ENCODE measurements around the gene SH3PXD2A.

SH3PXD2A gene

DNA sequence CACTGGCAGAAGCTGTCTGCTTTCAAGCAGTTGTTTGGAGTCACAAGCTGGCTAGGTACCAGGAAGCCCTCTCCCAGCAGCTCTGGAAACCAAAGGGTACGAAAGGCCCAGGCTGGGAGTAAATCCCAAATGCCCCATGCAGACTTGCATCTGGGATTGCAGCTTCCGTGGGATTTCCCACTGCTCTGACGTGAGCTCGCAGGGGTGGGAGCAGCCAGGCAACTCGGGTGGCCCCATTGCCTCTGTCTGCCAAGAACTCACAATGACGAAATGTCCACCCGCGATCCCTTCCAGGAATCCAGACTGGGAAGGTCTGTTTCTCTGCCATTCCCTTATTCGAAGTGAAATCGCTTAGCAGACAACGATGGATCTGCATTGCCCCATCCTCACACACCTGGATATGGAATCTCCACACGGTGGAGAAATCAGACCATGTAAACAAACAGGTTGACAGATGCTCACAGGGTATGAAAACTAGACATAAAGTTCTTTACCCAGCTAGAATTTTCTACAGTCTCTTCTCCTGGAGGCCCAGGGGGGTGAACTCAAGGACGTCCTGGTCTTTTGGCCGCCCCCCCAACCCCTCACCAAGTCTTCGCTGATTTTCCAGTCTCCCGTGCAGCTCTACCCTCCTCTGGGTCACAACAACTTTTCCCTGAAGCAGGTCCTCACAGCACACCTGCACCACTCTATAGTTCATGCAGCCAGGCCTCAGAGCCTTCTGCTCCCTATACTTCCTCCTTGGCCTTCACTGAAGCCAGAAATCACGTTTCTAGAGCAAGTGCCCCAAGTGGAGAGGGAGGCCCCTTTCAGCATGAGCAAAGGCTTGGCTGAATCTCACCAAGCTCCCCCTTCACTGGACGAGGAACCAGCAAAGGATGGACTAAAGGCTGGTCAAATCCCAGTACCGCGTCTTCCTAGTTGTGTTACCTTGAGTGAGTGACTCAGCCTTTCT is 20.0 kb downstream of the SH3PXD2A start:
- DNase-seq (ENCODE audit: low read depth in 2 of 3, low spot score in 1 of 3), result no peak

DNA sequence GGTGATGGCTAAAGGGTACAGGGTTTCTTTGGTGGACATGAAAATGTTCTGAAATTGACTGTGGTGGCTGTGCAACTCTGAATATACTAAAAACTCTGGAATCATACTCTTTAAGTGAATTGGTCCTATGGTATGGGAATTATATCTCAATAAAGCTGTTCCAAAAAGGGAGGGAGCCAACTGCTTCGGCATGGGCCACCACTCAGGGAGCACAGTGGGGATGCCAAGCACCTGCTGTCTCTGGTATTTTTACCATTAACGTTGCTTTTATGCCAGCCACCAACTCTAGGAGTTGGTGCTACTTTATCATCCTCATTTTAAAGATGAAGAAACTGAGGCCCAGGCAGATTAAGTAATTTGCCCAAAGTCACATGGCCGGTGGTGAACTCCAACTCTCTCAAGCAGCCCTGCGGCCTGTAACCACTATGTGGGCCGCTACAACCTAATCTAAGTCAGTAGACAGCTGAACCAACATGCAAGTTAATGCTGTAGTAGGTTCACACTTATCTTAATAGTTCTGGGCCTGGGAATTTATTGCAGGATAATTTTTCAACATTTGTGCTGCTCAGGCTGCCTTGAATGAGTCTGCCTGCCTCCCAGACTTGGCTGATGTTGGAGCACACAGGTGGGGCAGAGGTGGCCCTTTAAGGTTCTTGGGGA is 20.8 kb downstream of the SH3PXD2A start:
- no peak for DNase-seq (ENCODE audit: low read depth in 2 of 3, low spot score in 1 of 3)

DNA sequence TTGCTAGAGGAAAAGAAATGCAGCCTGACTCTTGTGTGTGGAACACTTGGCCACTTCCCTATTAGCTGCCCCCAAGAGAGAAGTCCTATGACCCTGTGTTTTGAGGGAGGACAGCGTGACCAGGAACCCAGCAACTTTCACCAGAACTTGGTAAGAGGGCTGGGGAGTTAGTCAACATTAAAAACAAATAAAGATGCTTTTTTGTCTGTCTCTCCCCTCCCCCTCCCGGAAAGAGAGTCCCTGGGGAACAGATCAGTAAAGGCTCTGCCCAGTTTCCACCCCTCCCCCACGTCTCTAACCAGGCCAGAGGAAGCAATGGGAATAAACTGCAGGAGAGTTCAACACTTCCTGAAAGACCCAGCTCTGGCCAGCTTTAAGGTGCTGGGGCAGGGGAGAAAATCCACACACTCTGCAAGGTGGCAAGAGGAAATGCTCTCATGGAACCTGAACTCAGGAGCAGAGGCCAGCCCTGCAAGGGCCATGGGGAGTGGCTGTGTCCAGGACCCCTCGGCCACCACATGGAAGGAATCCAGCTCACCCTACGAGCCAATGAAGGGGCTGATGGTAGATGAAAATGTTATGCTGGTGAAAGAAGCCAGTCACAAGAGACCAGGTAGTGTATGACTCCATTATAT is 21.5 kb downstream of the SH3PXD2A start:
- no peak for DNase-seq (ENCODE audit: low read depth in 2 of 3, low spot score in 1 of 3)

DNA sequence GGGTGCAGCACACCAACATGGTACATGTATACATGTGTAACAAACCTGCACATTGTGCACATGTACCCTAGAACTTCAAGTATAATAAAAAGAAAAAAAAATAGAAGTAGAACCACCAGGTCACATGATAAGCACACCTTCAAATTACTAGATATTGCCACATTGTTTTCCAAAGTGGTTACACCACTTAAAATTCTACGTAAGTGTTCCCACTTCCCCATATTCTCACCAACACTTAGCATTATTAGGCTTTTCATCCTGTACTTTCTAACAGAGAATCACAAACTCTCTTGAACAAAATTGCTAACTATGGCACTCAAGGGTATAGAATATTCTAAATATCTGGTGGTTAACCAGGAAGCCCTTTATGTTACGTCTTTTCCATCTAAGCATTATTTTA is 22.6 kb downstream of the SH3PXD2A start:
- no peak for DNase-seq (ENCODE audit: low read depth in 2 of 3, low spot score in 1 of 3)

GRCh38 chr10:103829838-103830465 is 25.4 kb downstream of the SH3PXD2A start:
- no peak for DNase-seq (ENCODE audit: low read depth in 2 of 3, low spot score in 1 of 3)

DNA sequence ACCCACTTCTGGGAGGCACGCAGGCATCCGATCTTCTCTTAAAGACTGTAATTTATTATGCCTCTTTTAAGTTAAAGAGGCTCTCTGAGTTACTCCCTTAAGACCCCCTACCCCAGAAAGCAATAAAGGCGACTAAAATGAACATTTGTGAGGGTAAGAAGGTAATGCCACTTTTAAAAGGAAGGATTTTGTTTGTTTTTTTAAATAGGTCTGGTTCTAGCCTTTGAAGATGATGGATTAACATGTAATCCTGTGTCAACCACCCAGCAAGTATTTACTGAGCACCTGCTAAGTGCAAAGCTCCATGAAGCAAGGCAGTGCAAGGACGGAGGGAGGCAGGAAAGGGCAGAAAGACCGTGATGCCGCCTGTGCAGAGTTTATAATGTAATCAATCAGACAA is 26.1 kb downstream of the SH3PXD2A start:
- no peak for DNase-seq (ENCODE audit: low read depth in 2 of 3, low spot score in 1 of 3)

DNA sequence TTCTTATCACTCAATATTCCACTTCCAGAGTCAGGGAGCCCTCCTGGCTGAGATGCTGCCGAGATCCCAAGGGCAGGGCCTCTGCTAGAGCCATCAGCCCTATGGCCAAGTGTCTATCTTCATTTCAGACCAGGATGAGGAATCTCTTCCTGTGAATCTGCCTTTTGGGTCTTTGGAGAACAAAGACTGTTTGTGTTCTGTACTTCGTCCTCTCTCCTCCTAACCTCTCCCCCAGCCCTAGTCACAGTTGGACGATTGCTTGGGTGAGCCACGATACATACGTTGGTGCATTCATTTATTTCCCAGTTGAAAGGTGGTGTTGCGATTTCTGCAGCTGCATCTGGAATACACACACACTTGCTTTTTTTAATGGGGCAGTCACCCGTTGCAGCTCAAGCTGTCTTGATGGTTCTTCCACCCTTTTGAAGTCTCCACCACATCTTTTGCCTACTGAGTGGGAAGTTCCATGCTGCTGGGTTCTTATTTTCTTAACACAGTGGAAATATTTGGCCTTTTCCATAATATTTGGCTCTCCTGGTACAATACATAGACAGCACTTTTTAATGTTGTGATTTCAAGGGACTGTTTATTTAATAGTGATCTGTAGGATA is 26.7 kb downstream of the SH3PXD2A start:
- DNase-seq (ENCODE audit: low read depth in 2 of 3, low spot score in 1 of 3), result no peak

GRCh38 chr10:103828107-103828506 is 27.3 kb downstream of the SH3PXD2A start:
- no peak for DNase-seq (ENCODE audit: low read depth in 2 of 3, low spot score in 1 of 3)

- DNase-seq (ENCODE audit: low read depth in 2 of 3, low spot score in 1 of 3), result no peak
These were observed 28.5 kb downstream of the SH3PXD2A start for GRCh38 chr10:103826885-103827284.

DNA sequence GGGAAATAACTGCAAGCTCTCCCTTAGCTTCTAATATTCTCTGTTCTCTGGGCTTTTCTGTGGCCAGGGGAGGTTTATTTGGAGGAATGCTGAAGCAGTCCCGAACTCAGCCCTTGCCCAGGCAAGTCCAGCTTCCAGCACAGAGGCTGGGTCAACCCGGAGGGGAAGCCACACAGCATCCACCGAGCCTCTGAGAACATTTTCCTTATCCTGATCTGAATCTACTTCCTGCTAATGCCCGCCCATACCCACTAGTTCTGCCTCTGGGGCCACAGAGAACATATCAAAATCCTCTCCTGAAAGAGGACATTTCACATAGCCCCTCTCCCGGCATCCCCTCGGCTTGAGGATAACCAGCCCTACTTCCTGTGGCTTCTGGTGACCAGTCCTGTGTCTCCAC is 31.1 kb downstream of the SH3PXD2A start:
- DNase-seq (ENCODE audit: low read depth in 2 of 3, low spot score in 1 of 3), result no peak

DNA sequence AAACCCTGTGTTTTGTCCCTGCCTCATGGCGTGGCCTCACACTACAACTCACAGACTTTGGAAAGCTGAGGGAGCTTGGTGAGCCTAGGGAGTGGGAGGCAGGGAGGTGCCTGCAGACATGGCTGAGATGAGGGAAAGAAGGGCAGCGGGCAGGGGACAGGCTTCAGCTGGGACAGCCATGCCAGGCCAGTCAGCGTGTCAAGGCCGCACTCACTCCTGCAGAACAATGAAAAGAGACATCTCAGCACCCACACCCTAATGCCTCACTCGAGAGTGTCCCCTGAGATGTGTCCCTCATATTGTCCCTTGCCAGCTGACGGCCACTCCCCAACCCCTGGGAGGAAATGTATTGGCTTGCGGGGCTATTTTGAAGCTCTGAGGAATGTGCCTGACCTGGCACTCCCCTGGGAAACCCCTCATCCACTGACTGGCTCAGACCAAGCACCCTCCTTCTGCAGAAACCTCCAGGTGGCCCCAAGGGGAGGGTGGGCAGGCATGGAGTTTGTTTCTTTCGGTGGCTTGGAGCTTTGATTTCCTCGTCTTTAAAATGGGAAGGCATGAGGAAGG is 31.6 kb downstream of the SH3PXD2A start:
- no peak for DNase-seq (ENCODE audit: low read depth in 2 of 3, low spot score in 1 of 3)

- DNase-seq (ENCODE audit: low read depth in 2 of 3, low spot score in 1 of 3), result no peak
These were observed 32.6 kb downstream of the SH3PXD2A start for GRCh38 chr10:103822800-103823199.

DNA sequence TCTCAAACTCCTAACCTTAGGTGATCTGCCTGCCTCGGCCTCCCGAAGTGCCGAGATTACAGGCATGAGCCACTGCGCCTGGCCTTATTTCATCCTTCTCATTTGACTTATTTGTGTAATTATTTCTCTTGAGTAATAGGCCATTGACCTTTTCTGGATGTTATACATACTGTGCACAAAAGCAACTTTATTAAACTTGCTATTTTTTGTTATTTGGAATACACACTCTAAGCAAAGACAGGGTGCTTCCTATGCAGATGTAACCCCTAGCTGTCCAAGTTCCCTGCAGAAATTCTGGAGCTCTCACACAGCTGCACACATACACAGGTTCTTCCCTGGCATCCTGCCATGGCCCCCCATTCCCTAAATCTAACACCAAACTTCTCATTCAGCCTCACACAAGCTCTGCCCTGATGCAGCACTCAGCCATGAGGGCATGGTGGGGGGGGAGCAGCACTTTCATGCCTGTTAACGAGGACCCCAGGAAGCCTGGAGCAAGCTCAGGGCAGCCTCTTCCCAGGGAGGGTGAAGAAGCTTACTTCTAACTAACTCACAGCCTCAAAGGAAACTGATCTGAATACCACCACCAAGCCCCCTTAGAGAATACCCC is 33.2 kb downstream of the SH3PXD2A start:
- no peak for DNase-seq (ENCODE audit: low read depth in 2 of 3, low spot score in 1 of 3)

DNA sequence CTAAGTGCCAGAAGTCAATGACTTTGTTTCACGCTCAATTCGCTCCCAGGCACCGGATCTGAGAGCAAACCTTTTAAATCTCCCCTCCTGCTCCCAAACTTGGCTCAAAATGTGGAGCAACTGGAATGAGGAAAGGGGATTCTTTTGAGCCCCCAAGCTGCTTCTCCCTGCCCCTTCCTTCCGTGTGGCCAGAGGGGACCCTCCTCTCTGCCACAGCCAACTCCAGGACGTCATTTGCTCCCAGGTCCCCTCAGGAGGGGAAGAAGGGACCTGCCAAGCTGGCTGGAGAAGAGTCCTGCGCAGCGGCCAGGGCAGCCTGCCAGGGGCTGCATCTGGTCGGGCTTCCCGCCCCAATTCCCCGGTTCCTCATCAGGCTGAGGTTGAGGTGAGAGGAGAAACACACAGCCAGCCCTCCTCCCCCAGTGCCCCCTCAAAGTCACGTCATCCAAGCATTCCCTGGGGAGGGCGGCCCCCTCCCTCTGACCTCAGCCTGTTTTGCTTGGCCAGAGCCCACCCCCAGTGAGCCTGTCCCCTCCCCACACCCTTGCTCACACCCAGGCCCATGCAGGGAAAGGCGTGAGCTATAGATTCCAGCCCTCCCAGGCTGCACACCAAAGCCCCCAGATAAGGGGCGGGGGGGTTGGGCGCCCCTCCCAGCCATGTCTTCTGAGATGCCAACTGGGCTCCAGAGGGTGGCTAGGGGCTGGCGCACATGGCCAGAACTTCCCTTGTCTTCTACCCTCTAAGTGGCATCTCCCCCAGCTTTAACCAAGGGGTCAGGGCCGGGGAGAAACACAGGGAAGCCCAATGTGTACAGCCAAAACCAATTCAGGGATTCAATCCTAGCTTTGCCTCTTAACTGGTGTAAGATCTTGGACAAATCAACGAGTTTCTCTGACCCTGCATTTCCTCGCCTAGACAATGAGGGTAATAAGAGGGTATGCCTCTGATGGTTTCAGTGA is 35.0 kb downstream of the SH3PXD2A start:
- DNase-seq (ENCODE audit: low read depth in 2 of 3, low spot score in 1 of 3), result no peak

- DNase-seq (ENCODE audit: low read depth in 2 of 3, low spot score in 1 of 3), result no peak
These were observed 35.9 kb downstream of the SH3PXD2A start for GRCh38 chr10:103819493-103819892.

DNA sequence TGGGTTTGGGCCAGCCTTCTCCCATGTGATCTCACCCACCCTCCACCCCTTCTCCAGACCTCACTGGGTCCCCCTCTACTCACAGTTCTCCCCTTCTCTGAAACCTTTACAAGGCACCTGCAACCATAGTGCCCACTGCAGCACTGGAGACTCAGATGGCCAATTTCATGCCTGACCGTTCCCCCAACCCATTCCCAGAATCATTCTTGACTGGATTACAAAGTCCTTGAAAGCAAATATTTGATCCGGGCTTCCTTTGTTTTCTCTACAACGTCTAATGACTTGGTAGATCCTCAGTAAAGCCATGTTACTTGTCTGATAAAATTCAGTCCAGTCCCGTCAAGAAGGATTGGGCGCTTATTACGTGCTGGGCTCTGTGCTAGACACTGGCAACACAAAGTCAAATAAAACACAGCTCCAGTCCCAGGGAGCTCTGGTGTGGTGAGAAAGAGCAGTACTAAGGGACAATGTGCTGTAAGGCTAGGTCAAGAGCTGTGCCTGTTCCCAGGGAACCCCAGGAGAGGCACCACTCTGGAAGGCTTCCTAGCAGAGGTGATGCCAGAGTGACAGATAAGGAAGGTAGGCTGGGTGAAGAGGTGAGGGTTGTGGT is 36.5 kb downstream of the SH3PXD2A start:
- DNase-seq (ENCODE audit: low read depth in 2 of 3, low spot score in 1 of 3), result no peak

- DNase-seq (ENCODE audit: low read depth in 2 of 3, low spot score in 1 of 3), result no peak
These were observed 37.3 kb downstream of the SH3PXD2A start for GRCh38 chr10:103818105-103818504.

DNA sequence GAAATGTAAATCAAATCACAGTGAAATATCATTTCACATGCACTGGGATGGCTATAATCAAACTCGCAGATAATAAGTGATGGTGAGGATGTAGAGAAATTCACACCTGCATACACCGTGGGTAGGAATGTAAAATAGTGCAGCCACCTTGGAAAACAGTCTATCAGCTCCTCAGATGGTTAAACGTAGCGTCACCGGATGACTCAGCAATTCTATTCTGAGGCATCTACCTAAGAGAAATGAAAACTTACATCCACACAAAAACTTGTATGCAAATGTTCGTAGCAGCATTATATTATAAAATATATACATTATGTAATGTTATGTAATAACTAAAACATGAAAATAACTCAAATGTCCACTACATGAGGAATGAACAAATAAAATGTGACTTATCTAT is 38.9 kb downstream of the SH3PXD2A start:
- no peak for DNase-seq (ENCODE audit: low read depth in 2 of 3, low spot score in 1 of 3)
